H9 (cell line): Measurements from ENCODE around the gene SLC13A5. TPM values are rescaled to one million over a fixed set of nuclear protein-coding genes. Genes with fewer than 3 reads are reported as not detected.
A peak's percentile ranks its signal among the peaks of the same experiment; 100 is the strongest.

Source experiments
- DNase-seq: peaks from one replicate; pipeline ENCODE4 v3.0.0-alpha.2; 2017
- H2AFZ ChIP-seq: one replicate; pipeline ENCODE4 v1.6.1; 2013; ENCODE audit warnings: mild to moderate bottlenecking, low read length, control low read depth, moderate library complexity
- H2AK5ac ChIP-seq: 2 replicates; pipeline ENCODE4 v1.6.1; 2013; ENCODE audit warnings: low read length, control low read depth, mixed read lengths; ENCODE audit not compliant: insufficient read length
- H2BK120ac ChIP-seq: one replicate; pipeline ENCODE4 v1.6.1; 2013; ENCODE audit warnings: low read depth, mild to moderate bottlenecking, low read length, control low read depth, inconsistent platforms; ENCODE audit not compliant: poor library complexity, severe bottlenecking
- H2BK12ac ChIP-seq: 2 replicates; pipeline ENCODE4 v1.6.1; 2013; ENCODE audit warnings: low read length, control low read depth, mixed read lengths, low read depth; ENCODE audit not compliant: insufficient read length
- H2BK15ac ChIP-seq: 2 replicates; pipeline ENCODE4 v1.6.1; 2013; ENCODE audit warnings: low read depth, low read length, control low read depth
- H2BK20ac ChIP-seq: one replicate; pipeline ENCODE4 v1.6.1; 2013; ENCODE audit warnings: low read depth, mild to moderate bottlenecking, low read length, control low read depth, inconsistent platforms; ENCODE audit not compliant: poor library complexity, severe bottlenecking
- H2BK5ac ChIP-seq: 2 replicates; pipeline ENCODE4 v1.6.1; 2013; ENCODE audit warnings: low read length, control low read depth, mixed read lengths; ENCODE audit not compliant: insufficient read length
- H3K14ac ChIP-seq: 2 replicates; pipeline ENCODE4 v1.6.1; 2013; ENCODE audit warnings: low read length, control low read depth; ENCODE audit not compliant: insufficient read depth
- H3K18ac ChIP-seq: 2 replicates; pipeline ENCODE4 v1.6.1; 2013; ENCODE audit warnings: low read depth, mild to moderate bottlenecking, mixed read lengths, low read length, control low read depth; ENCODE audit not compliant: insufficient read length
- H3K23ac ChIP-seq: 2 replicates; pipeline ENCODE4 v1.6.1; 2013; ENCODE audit warnings: low read length, control low read depth, mixed read lengths, low read depth; ENCODE audit not compliant: insufficient read length
- H3K23me2 ChIP-seq: 2 replicates; pipeline ENCODE4 v1.6.1; 2013; ENCODE audit warnings: low read depth, mild to moderate bottlenecking, mixed read lengths, low read length, control low read depth; ENCODE audit not compliant: insufficient read length, poor library complexity, severe bottlenecking
- H3K27ac ChIP-seq: 2 replicates; pipeline ENCODE4 v1.5.1; 2013; ENCODE audit warnings: low read length, control low read depth, mixed read lengths, low read depth; ENCODE audit not compliant: insufficient read length
- H3K27me3 ChIP-seq: 2 replicates; pipeline ENCODE4 v1.6.1; 2013; ENCODE audit warnings: low read length, control low read depth, inconsistent platforms; ENCODE audit not compliant: insufficient read depth
- H3K4ac ChIP-seq: 2 replicates; pipeline ENCODE4 v1.6.1; 2013; ENCODE audit warnings: low read depth, mild to moderate bottlenecking, control low read depth, inconsistent platforms, low read length, moderate library complexity
- H3K4me1 ChIP-seq: 2 replicates; pipeline ENCODE4 v1.6.1; 2013; ENCODE audit warnings: low read length, control low read depth, inconsistent platforms; ENCODE audit not compliant: insufficient read depth
- H3K4me2 ChIP-seq: 2 replicates; pipeline ENCODE4 v1.6.1; 2013; ENCODE audit warnings: low read length, control low read depth, mixed read lengths; ENCODE audit not compliant: insufficient read length, insufficient read depth
- H3K56ac ChIP-seq: 2 replicates; pipeline ENCODE4 v1.6.1; 2013; ENCODE audit warnings: low read depth, mild to moderate bottlenecking, mixed read lengths, low read length, control low read depth; ENCODE audit not compliant: insufficient read length
- H3K79me1 ChIP-seq: 2 replicates; pipeline ENCODE4 v1.6.1; 2013; ENCODE audit warnings: low read depth, mild to moderate bottlenecking, moderate library complexity, low read length, control low read depth, inconsistent platforms; ENCODE audit not compliant: insufficient read depth, poor library complexity, severe bottlenecking
- H3K79me2 ChIP-seq: 2 replicates; pipeline ENCODE4 v1.6.1; 2013; ENCODE audit warnings: low read length, control low read depth, inconsistent platforms; ENCODE audit not compliant: insufficient read depth
- H3K9ac ChIP-seq: 2 replicates; pipeline ENCODE4 v1.6.1; 2013; ENCODE audit warnings: low read length, control low read depth, mixed read lengths; ENCODE audit not compliant: insufficient read length; ENCODE audit errors: extremely low read depth
- H3K9me3 ChIP-seq: one replicate; pipeline ENCODE4 v1.6.1; 2013; ENCODE audit warnings: low read depth, low read length, inconsistent platforms; ENCODE audit not compliant: control insufficient read depth
- H3T11ph ChIP-seq: one replicate; pipeline ENCODE4 v1.6.1; 2013; ENCODE audit warnings: mild to moderate bottlenecking, low read length, control low read depth, inconsistent platforms
- H4K20me1 ChIP-seq: one replicate; pipeline ENCODE4 v1.6.1; 2013; ENCODE audit not compliant: control insufficient read depth, insufficient read length, insufficient read depth
- H4K5ac ChIP-seq: 2 replicates; pipeline ENCODE4 v1.6.1; 2013; ENCODE audit warnings: low read depth, mild to moderate bottlenecking, mixed read lengths, low read length, control low read depth; ENCODE audit not compliant: insufficient read length
- H4K8ac ChIP-seq: replicated peaks from 2 replicates; pipeline ENCODE4 v1.6.1; 2013; ENCODE audit warnings: low read length, control low read depth, mixed read lengths, low read depth; ENCODE audit not compliant: insufficient read length
- H4K91ac ChIP-seq: 2 replicates; pipeline ENCODE4 v1.6.1; 2013; ENCODE audit warnings: low read depth, mild to moderate bottlenecking, moderate library complexity, mixed read lengths, low read length, control low read depth; ENCODE audit not compliant: insufficient read length
- H3K27ac Mint-ChIP-seq, 3 experiments: 2 replicates in 2 of 3; 3 replicates in 1 of 3; pipeline ENCODE4 v1.8.0; 2020 to 2021; ENCODE audit warnings: mixed read lengths in 3 of 3, mild to moderate bottlenecking in 1 of 3, moderate library complexity in 1 of 3
- H3K27me3 Mint-ChIP-seq: 2 replicates; pipeline ENCODE4 v1.8.0; 2021; ENCODE audit warnings: low read depth, mild to moderate bottlenecking, moderate library complexity, mixed read lengths
- H3K36me3 Mint-ChIP-seq, 3 experiments: 2 replicates in 2 of 3; 3 replicates in 1 of 3; pipeline ENCODE4 v1.8.0; 2020 to 2021; ENCODE audit warnings: low read depth in 3 of 3, mixed read lengths in 3 of 3; ENCODE audit not compliant: insufficient read depth in 1 of 3
- H3K4me1 Mint-ChIP-seq, 2 experiments: 2 replicates each; pipeline ENCODE4 v1.8.0; 2020; ENCODE audit warnings: mixed read lengths in 2 of 2
- H3K4me3 Mint-ChIP-seq, 2 experiments: 2 replicates in 1 of 2; 3 replicates in 1 of 2; pipeline ENCODE4 v1.8.0; 2020 to 2021; ENCODE audit warnings: mild to moderate bottlenecking in 2 of 2, mixed read lengths in 2 of 2, moderate library complexity in 1 of 2
- H3K9me3 Mint-ChIP-seq, 2 experiments: 2 replicates in 1 of 2; 3 replicates in 1 of 2; pipeline ENCODE4 v1.8.0; 2020; ENCODE audit warnings: mild to moderate bottlenecking in 2 of 2, mixed read lengths in 2 of 2, moderate library complexity in 1 of 2
- WGBS: extraction: QIAGEN DNeasy Blood & Tissue Kit; methylation state at CpG from one replicate; pipeline ENCODE4 v1.1.7; 2013; ENCODE audit warnings: missing lambda C conversion rate, low lambda C conversion rate, mixed read lengths; ENCODE audit not compliant: insufficient read length; ENCODE audit errors: extremely low coverage; 5-methylcytosine and 5-hydroxymethylcytosine counted together
- total RNA-seq: library from RNA; stranded (reverse); gene quantifications from 2 replicates; pipeline ENCODE4 v1.2.1, GENCODE V29; 2021
- TF ChIP-seq, protein P1 (sequence below): fragments of 200-600 bp; sonication (generic); conservative IDR thresholded peaks from 3 replicates; pipeline ENCODE4 v1.8.0; 2021; ENCODE audit warnings: antibody characterized with exemption, mild to moderate bottlenecking

SLC13A5 gene
- total RNA-seq, 1 experiment from 2014 or later, result 1.6 TPM

DNA sequence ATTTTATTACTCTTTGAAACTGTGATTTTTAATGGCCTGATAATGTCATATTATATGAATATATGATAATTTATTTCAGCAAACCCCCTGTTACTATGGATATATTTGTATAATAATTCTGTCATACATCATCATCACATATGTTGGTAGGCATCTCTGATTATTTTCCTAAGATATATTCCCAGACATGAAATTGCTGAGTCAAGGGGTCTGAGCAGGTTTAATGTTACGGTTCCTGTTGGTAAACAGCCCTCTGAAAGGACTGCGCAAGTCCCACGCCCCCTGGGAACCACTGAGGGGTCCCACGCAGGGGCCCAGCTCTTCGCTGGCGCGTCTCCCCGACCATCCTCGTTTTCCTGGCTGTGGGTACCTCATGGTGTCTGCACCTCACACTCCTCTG is 24.2 kb downstream of the SLC13A5 start:
- Histone ChIP-seq H3K79me2 (no peaks in the 10 kb centered on the region), H2AFZ (no peak overlapping the region), H3K4ac (no peak overlapping the region), H4K5ac (no peak overlapping the region), H3K23me2 (no peaks in the 10 kb centered on the region), H3K4me1 (no peaks in the 10 kb centered on the region), H3K79me1 (no peaks in the 10 kb centered on the region), H3K27ac (no peak overlapping the region), H3K9ac (no peak overlapping the region), H3T11ph (no peak overlapping the region), H2AK5ac (no peak overlapping the region), H4K20me1 (no peaks in the 10 kb centered on the region), H3K9me3 (no peaks in the 10 kb centered on the region), H4K8ac (no peak overlapping the region), H2BK12ac (no peak overlapping the region), H3K18ac (no peak overlapping the region), H3K4me2 (no peak overlapping the region), H2BK15ac (no peak overlapping the region), H3K23ac (no peak overlapping the region), H2BK120ac (no peak overlapping the region), H3K27me3 (no peaks in the 10 kb centered on the region), H2BK5ac (no peak overlapping the region), H3K14ac (no peak overlapping the region), H3K56ac (no peak overlapping the region), H2BK20ac (no peak overlapping the region), H4K91ac (no peak overlapping the region)
- Mint-ChIP-seq H3K4me3 (no peak overlapping the region), H3K9me3 (no peaks in the 10 kb centered on the region), H3K4me1 (no peaks in the 10 kb centered on the region), H3K27me3 (peaks cover 16% of the 10 kb centered on the region), H3K27ac (peak overlapping the region in 1 of 3 experiments; percentile 24; a peak in 1 of 7 replicates), H3K36me3 (no peaks in the 10 kb centered on the region)
- TF ChIP-seq, protein P1, sequence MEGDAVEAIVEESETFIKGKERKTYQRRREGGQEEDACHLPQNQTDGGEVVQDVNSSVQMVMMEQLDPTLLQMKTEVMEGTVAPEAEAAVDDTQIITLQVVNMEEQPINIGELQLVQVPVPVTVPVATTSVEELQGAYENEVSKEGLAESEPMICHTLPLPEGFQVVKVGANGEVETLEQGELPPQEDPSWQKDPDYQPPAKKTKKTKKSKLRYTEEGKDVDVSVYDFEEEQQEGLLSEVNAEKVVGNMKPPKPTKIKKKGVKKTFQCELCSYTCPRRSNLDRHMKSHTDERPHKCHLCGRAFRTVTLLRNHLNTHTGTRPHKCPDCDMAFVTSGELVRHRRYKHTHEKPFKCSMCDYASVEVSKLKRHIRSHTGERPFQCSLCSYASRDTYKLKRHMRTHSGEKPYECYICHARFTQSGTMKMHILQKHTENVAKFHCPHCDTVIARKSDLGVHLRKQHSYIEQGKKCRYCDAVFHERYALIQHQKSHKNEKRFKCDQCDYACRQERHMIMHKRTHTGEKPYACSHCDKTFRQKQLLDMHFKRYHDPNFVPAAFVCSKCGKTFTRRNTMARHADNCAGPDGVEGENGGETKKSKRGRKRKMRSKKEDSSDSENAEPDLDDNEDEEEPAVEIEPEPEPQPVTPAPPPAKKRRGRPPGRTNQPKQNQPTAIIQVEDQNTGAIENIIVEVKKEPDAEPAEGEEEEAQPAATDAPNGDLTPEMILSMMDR, result no peak
- DNase-seq, result no peak
- WGBS, result no CpG with 5 or more reads among the region's 9 CpGs
